T47D (cell line): ENCODE results near the gene VPS25.
A peak's percentile ranks its signal among the peaks of the same experiment; 100 is the strongest.

Source experiments
- DNase-seq, 2 experiments: peaks; one replicate each; pipeline versions ENCODE4 v3.0.0 to v3.0.0-alpha.2; 2011 to 2012; ENCODE audit warnings: low read depth in 1 of 2, low spot score in 1 of 2
- JUND ChIP-seq: IDR thresholded peaks from 2 replicates; pipeline ENCODE4 v1.6.1; 2012; ENCODE audit warnings: low read depth
- in situ Hi-C: cut with HindIII; loops from 2 replicates; pipeline ENCODE4 v1.10.0; 2016; ENCODE audit warnings: low sequenced_read_pairs, low pct_unique_long_range_greater_than_20kb

VPS25 gene

DNA sequence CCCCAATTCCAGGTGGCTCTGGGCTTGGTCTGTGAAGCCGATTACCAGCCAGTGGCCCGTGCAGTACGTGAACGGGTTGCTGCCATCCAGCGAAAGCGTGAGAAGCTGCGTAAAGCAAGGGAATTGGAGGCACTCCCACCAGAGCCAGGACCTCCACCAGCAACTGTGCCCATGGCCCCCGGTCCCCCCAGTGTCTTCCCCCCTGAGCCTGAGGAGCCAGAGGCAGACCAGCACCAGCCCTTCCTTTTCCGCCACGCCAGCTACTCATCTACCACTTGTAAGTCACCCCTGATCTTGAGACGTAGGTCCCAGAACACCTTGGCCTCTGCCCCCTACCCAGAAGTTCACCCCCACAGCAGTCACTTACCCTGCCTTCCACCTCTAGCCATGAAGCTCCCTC is 14.0 kb downstream of the VPS25 start:
- no peak for TF ChIP-seq JUND
- DNase-seq, result no peak
- in situ Hi-C loops, result no loop called here

DNA sequence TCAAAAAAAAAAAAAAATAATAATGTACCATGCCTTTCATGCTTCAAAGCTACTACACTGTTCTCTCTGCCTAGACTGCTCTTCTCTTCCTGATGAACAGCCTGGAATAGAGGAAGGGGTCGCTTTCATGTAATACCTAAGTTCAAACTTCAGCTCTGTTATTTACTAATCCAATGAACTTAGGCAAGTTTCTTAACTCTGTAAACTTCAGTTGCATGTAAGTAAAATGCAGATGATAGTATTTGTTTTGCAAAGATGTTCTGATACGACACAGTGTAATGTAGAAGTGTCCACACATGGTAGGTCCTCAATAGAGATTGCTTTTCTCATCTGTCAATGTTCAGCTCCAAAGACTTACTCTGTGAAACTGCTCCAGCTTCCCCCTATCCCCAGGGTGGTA is 18.7 kb downstream of the VPS25 start:
- in situ Hi-C loops, result no loop called here
- DNase-seq, result no peak
- TF ChIP-seq JUND, result no peak

DNA sequence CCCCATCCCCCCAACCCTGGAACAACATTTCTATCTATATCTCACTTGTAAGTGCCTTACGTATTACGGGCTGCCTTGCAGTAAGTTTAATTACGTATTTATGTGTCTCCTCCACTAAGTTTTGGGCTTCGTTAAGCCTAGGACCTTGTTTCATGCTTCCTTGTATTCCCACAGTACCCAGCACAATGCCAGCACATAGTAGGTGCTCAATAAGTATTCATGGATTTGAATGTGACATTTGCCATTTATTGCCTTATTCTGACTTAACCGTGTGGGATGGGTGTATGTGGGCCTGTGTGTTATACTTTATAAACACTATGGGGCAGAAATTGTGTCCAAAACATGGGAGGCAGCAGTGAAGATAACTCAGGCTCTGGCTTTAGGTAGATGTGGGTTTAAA is 19.3 kb downstream of the VPS25 start:
- TF ChIP-seq JUND, result no peak
- in situ Hi-C loops, result no loop called here
- DNase-seq, result no peak

DNA sequence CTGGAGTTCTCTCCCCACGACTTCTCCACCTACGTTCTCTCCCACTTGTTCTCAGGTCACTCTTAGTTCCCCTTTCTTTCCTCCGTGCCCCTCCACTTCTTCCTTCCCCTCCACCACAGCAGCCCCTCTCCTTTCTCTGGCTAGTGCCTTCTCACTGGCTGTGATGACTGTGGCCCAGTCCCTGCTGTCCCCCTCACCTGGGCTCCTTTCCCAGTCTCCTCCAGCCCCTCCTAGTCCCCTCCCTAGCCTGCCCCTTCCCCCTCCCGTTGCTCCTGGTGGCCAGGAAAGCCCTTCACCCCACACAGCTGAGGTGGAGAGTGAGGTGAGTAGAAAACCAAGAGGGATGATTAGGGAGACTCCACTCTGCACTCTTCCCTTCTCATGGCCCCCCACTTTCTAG is 21.8 kb downstream of the VPS25 start:
- in situ Hi-C loops, result no loop called here
- no peak for TF ChIP-seq JUND
- no peak for DNase-seq

DNA sequence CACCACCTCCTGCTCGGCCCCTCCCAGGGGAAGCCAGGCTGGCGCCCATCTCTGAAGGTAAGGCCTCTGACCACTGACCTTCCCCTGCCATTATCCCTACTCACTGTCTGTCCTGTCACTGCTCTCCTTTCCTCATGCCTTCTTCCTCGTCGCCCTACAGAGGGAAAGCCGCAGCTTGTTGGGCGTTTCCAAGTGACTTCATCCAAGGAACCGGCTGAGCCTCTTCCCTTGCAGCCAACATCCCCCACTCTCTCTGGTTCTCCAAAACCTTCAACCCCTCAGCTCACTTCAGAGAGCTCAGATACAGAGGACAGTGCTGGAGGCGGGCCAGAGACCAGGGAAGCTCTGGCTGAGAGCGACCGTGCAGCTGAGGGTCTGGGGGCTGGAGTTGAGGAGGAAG is 22.2 kb downstream of the VPS25 start:
- in situ Hi-C loops, result no loop called here
- TF ChIP-seq JUND, result no peak
- DNase-seq, result no peak

DNA sequence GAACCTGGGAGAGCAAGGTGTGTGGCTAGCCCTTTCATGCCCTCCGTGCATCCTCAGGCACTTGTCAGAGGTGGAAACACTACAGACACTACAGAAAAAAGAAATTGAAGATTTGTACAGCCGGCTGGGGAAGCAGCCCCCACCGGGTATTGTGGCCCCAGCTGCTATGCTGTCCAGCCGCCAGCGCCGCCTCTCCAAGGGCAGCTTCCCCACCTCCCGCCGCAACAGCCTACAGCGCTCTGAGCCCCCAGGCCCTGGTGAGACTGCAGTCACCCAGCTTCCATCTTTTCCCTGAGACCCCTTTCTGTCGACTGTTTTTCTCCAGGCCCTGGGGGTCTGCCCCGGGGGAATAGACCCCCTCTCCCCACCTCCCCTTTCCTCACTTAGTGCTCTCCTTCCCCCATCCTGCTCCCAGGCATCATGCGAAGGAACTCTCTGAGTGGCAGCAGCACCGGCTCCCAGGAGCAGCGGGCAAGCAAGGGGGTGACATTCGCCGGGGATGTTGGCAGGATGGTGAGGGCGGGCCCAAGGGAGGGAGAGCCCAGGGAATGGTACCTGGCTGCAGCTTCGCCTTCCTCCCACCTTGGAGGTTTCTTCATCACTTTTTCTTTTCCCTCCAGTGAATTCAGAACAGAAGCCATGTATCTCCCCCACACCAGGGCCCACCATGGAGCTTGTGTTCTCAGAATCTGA is 23.0 kb downstream of the VPS25 start:
- in situ Hi-C loops, result no loop called here
- TF ChIP-seq JUND, result no peak
- DNase-seq, result no peak

DNA sequence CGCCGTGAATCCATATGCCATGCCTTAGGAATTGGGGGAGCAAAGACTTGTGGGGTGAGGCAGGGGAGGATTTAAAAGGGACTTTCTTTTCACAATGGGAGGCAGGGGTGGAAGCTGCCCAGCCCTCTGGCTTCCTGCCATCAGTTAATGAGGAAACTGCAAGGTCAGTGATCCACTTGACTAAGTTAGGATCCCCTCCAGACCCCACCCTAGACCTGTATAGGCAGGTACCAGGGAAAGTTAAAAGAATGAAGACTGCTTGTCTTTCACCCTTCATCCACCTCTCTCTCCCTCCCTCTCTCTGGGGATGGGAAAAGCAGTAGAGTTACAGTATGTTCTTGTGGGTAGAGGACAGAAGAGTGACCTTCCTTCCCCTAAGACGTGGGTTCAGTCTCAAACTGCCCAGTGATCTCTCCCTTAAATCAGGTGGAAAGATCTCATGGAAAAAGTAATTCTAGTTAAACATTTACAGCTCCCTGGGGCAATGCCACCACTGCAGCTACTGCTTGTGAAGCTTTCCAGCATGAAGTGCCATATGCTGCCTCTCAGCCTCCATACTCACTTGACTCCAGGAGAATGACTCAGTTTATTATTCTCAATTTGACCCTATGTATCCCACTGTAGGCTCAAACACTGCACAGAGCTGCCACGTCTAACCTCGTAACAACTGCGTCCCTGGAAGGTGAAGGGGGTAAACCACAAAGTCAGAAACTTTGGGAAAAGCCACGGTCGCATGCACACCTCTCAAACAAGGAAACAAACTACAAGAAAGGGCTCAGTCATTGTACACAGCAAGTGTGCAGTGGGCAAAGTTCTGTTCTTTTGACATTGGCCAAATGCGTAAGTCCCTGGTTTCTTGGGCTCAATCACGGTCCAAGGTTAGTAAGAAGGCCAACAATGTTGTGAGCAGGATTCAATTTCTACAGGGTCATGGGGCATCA is 24.1 kb downstream of the VPS25 start:
- TF ChIP-seq JUND, result no peak
- DNase-seq, result no peak
- in situ Hi-C loops, result no loop called here

DNA sequence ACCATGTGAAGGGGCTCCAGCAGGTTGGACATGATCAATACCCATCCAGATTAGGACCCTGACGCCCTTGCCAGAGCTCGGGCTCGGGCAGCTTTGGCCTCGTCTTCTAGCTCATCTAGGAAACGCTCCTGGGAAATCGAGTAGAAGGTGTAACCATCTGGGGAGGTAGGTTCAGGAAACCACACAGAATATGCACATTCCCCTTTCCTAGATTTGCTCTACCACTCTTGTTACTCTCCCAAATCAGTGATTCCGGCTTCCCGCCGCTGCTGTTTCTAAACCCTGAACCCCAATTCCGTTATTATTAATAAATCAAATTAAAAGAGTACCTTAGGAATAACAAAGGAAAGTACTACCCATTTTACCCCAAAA is 24.7 kb downstream of the VPS25 start:
- TF ChIP-seq JUND, result no peak
- DNase-seq, result no peak
- in situ Hi-C loops, result no loop called here

DNA sequence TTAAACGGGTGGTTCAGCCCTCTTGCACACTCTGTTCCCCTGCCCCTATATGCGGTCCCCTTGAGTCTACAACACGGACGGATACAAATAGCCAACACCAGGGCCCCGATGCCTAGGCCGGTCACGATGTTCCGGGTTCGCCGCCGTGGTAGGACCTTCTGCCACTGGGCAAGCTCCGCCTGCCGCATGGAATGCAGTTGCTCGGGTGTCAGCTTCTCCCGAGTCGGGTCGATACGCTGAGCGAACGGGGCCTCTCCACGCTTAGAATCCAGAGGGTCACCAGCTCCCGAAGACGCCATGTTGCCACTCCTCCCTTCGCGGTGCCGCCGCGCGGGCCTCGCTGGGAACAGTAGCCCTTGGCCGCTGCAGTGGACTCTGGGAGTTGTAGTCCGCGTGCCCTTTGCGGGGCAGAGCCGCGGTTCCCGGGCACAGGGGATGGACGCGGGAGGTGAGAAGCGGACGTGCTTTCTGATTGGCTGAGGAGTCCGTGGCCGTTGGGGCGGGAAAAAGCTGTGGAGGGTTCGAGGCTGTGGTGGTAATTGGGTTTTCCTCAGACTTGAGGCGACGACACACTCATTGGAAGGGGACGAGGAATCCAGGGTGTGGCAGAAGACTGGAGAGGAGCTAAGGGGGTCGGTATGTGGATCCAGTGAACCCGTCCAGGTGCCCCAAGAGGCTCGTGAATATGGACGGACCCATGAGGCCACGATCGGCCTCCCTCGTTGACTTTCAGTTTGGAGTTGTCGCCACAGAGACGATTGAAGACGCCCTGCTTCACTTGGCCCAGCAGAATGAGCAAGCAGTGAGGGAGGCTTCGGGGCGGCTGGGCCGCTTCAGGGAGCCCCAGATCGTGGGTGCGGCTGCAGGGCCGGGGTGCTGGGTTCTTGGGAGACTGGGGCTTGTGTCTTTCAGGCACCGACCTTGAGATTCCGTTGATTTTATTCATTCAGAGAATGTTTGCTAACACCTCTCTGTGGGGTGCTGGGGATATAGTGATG is 25.4 kb downstream of the VPS25 start, which contains the start of the genes CNTD1 and COA3:
Gene CNTD1 (plus strand): TSS at position 479 of the 998 bp plus-strand sequence. CDS start 207 bp downstream, at position 686.
Gene COA3 (minus strand): TSS at position 322 of the 998 bp plus-strand sequence. CDS start 23 bp downstream, at position 299.
- in situ Hi-C loops, result no loop called here
- DNase-seq, result peak; percentile 82 to 94
- TF ChIP-seq JUND, result no peak

DNA sequence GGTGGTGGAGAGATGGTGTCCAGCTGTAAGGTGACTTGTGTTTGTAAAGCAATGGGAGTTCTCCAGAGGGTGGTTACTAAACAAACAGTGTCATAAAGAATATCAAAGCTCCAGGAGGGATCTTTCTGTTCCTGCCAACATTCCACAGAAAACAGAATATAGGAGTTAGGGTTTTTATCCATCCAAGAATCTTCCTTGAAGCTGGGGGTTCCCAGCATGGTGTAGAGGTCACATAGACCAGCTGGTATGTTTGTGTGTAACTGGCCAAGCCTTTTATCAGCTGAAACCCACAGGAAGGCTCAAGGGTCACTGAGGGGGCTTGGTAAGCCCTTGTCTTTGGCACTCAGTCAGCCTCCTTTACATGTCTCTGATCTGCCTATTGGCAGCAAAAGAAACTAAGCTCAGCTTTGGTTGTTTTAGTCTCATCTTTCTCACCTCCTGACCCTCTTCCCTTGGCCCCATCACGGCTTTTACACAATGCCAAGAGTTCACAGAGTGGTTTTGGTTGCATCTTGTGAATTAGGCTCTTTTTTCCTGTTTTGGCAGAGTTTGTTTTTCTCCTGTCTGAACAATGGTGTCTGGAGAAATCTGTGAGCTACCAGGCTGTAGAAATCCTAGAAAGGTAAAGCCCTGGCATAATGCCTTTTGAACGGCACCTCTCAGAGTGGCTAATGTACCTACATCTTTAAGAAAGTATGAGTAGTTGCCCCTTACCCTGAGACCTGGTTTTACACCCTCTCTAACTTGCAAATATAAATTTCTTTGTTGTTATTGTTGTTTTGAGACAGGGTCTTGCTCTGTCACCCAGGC is 30.0 kb downstream of the VPS25 start:
- TF ChIP-seq JUND, result no peak
- in situ Hi-C loops, result no loop called here

DNA sequence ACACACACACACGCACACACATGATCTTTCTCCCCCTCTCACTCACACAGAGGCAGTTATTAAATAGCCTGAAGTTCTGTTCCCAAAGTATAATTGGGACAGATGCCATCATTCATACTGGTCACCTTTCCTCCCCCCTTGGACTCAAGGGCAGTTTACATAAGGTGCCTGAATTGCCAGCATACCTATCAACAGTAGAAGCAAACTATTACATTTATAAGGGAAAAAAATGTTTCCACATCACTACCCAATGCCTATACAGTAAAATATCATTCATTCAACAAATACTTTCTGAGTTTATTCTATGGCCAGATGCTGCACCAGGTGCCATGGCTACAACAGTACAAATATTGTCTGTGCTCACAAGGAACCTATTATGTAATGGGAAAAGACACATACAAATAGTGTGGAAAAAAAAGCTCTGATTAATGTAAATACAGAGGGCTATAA is 31.7 kb downstream of the VPS25 start:
- in situ Hi-C loops, result no loop called here
- DNase-seq, result peak; percentile 48 to 97
- no peak for TF ChIP-seq JUND

More for the DNA sequence above, 30.0 kb downstream of the VPS25 start:
- peak in 1 of 2 experiments; percentile 58 for DNase-seq

DNA sequence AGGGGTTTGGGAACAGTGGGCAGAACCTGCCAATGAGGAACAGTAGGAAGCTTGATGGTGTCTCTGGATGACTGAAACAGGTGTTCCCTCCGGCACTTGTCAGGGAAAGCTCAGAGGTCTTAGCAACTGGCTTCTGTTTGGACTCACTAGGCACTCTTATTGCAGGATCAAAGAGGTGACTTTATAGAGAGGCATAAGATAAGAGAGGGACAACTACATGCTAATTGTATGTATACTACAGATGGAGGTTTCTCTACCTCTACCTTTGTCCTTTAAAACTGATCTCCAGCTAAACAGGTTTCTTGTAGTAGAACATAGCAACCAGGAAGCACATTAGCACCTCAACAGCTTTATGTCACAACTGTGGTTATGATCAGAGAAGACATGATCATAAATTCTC is 33.0 kb downstream of the VPS25 start:
- in situ Hi-C loops, result no loop called here
- TF ChIP-seq JUND, result no peak
- DNase-seq, result peak in 1 of 2 experiments; percentile 32
